ENCODE data around the gene DPYSL5.
A peak's percentile ranks its signal among the peaks of the same experiment; 100 is the strongest.

The DPYSL5 gene

GRCh38 chr2:26978061-26978596 lies 130.2 kb downstream of the DPYSL5 start:
- ATAC-seq (ENCODE audit: low read depth) (peak; percentile 82), DNase-seq (ENCODE audit: low spot score) (no peak)
- Histone ChIP-seq H3K4me1 (ENCODE audit: insufficient read depth, poor library complexity, severe bottlenecking) (no peaks in the 10 kb centered on the region), H3K27ac (ENCODE audit: poor library complexity, severe bottlenecking) (no peak overlapping the region), H3K4me3 (ENCODE audit: severe bottlenecking) (no peak overlapping the region), H3K9me3 (ENCODE audit: severe bottlenecking) (no peaks in the 10 kb centered on the region), H3K27me3 (ENCODE audit: insufficient read depth, poor library complexity, severe bottlenecking) (no peaks in the 10 kb centered on the region), H3K36me3 (ENCODE audit: low read depth) (no peaks in the 10 kb centered on the region)
- no peak for TF ChIP-seq CTCF (IDR thresholded peaks at IDR 0.05; ENCODE audit: poor library complexity, severe bottlenecking)

- DNase-seq (ENCODE audit: low spot score) (no peak), ATAC-seq (ENCODE audit: low read depth) (no peak)
- no peak for TF ChIP-seq CTCF (IDR thresholded peaks at IDR 0.05; ENCODE audit: poor library complexity, severe bottlenecking)
- Histone ChIP-seq H3K27ac (ENCODE audit: poor library complexity, severe bottlenecking) (no peak overlapping the region), H3K36me3 (ENCODE audit: low read depth) (no peaks in the 10 kb centered on the region), H3K27me3 (ENCODE audit: insufficient read depth, poor library complexity, severe bottlenecking) (no peaks in the 10 kb centered on the region), H3K4me3 (ENCODE audit: severe bottlenecking) (no peak overlapping the region), H3K9me3 (ENCODE audit: severe bottlenecking) (no peaks in the 10 kb centered on the region), H3K4me1 (ENCODE audit: insufficient read depth, poor library complexity, severe bottlenecking) (no peaks in the 10 kb centered on the region)
These were observed 131.8 kb downstream of the DPYSL5 start for GRCh38 chr2:26979741-26980140.

- no peaks in the 10 kb centered on the region for H3K4me1 ChIP-seq (ENCODE audit: insufficient read depth, poor library complexity, severe bottlenecking)
- no peaks in the 10 kb centered on the region for H3K9me3 ChIP-seq (ENCODE audit: severe bottlenecking)
- H3K27me3 ChIP-seq (ENCODE audit: insufficient read depth, poor library complexity, severe bottlenecking), result no peaks in the 10 kb centered on the region
- TF ChIP-seq CTCF (IDR thresholded peaks at IDR 0.05; ENCODE audit: poor library complexity, severe bottlenecking), result no peak
- no peak overlapping the region for H3K27ac ChIP-seq (ENCODE audit: poor library complexity, severe bottlenecking)
- no peak for DNase-seq (ENCODE audit: low spot score)
- H3K36me3 ChIP-seq (ENCODE audit: low read depth), result no peaks in the 10 kb centered on the region
- ATAC-seq (ENCODE audit: low read depth), result no peak
- no peak overlapping the region for H3K4me3 ChIP-seq (ENCODE audit: severe bottlenecking)
These were observed 133.0 kb downstream of the DPYSL5 start for GRCh38 chr2:26980971-26981370.

GRCh38 chr2:26982102-26982742 lies 134.3 kb downstream of the DPYSL5 start:
- ATAC-seq (ENCODE audit: low read depth) (peak; percentile 60), DNase-seq (ENCODE audit: low spot score) (no peak)
- Histone ChIP-seq H3K4me3 (ENCODE audit: severe bottlenecking) (no peak overlapping the region), H3K36me3 (ENCODE audit: low read depth) (no peaks in the 10 kb centered on the region), H3K27me3 (ENCODE audit: insufficient read depth, poor library complexity, severe bottlenecking) (no peaks in the 10 kb centered on the region), H3K27ac (ENCODE audit: poor library complexity, severe bottlenecking) (no peak overlapping the region), H3K9me3 (ENCODE audit: severe bottlenecking) (no peaks in the 10 kb centered on the region), H3K4me1 (ENCODE audit: insufficient read depth, poor library complexity, severe bottlenecking) (no peaks in the 10 kb centered on the region)
- TF ChIP-seq CTCF (IDR thresholded peaks at IDR 0.05; ENCODE audit: poor library complexity, severe bottlenecking), result no peak

GRCh38 chr2:26983746-26984145 lies 135.8 kb downstream of the DPYSL5 start:
- Histone ChIP-seq H3K4me3 (ENCODE audit: severe bottlenecking) (no peak overlapping the region), H3K27ac (ENCODE audit: poor library complexity, severe bottlenecking) (no peak overlapping the region), H3K27me3 (ENCODE audit: insufficient read depth, poor library complexity, severe bottlenecking) (no peaks in the 10 kb centered on the region), H3K9me3 (ENCODE audit: severe bottlenecking) (no peaks in the 10 kb centered on the region), H3K4me1 (ENCODE audit: insufficient read depth, poor library complexity, severe bottlenecking) (no peaks in the 10 kb centered on the region), H3K36me3 (ENCODE audit: low read depth) (no peaks in the 10 kb centered on the region)
- ATAC-seq (ENCODE audit: low read depth) (no peak), DNase-seq (ENCODE audit: low spot score) (no peak)
- TF ChIP-seq CTCF (IDR thresholded peaks at IDR 0.05; ENCODE audit: poor library complexity, severe bottlenecking), result no peak
